GOT3 (cell line): ENCODE data around the gene CYB5RL.
"Not testable (repeated sequence)": the region's sequence is repeated elsewhere in the genome, so short reads cannot be mapped to it uniquely, and the experiment has no call there.

ENCODE experiments used
- DNase-seq: peaks from one replicate; lab custom pipeline; 2025; ENCODE audit warnings: mixed read lengths; lab: John Stamatoyannopoulos, UW

Gene CYB5RL

GRCh38 chr1:54199765-54200518, at the start of gene CYB5RL, which contains the start of gene MRPL37:
Gene CYB5RL (minus strand): TSS chr1:54200030. CDS start chr1:54195616, 4,414 bp downstream.
Gene MRPL37 (plus strand): TSS chr1:54200167. CDS start chr1:54200244, 77 bp downstream.
- DNase-seq = peak; percentile 65

- no peak for DNase-seq
Measured at GRCh38 chr1:54248966-54249365, 49.1 kb upstream of the CYB5RL start.

GRCh38 chr1:54247863-54248515, 48.2 kb upstream of the CYB5RL start:
- no peak for DNase-seq

- DNase-seq = no peak
Measured at GRCh38 chr1:54246116-54246721, 46.4 kb upstream of the CYB5RL start.

- DNase-seq = no peak
Measured at GRCh38 chr1:54245501-54245900, 45.7 kb upstream of the CYB5RL start.

- DNase-seq = no peak
Measured at GRCh38 chr1:54244655-54245054, 44.8 kb upstream of the CYB5RL start.

- no peak for DNase-seq
Measured at GRCh38 chr1:54243022-54243421, 43.2 kb upstream of the CYB5RL start.

GRCh38 chr1:54241364-54241763, 41.5 kb upstream of the CYB5RL start:
- DNase-seq = no peak

GRCh38 chr1:54240741-54241335, 41.0 kb upstream of the CYB5RL start:
- DNase-seq = no peak

GRCh38 chr1:54239631-54240031, 39.8 kb upstream of the CYB5RL start:
- no peak for DNase-seq

GRCh38 chr1:54239035-54239383, 39.2 kb upstream of the CYB5RL start:
- DNase-seq = no peak

GRCh38 chr1:54238353-54239034, 38.7 kb upstream of the CYB5RL start:
- DNase-seq = no peak

- no peak for DNase-seq
Measured at GRCh38 chr1:54237586-54237985, 37.8 kb upstream of the CYB5RL start.

GRCh38 chr1:54234284-54234683, 34.5 kb upstream of the CYB5RL start:
- no peak for DNase-seq

GRCh38 chr1:54233196-54233595, 33.4 kb upstream of the CYB5RL start:
- DNase-seq = not testable (repeated sequence)

- no peak for DNase-seq
Measured at GRCh38 chr1:54230507-54231339, 30.9 kb upstream of the CYB5RL start.

GRCh38 chr1:54229281-54229891, 29.6 kb upstream of the CYB5RL start:
- DNase-seq = no peak

GRCh38 chr1:54228638-54229079, 28.8 kb upstream of the CYB5RL start:
- DNase-seq = no peak

GRCh38 chr1:54227891-54228310, 28.1 kb upstream of the CYB5RL start:
- DNase-seq = no peak

- no peak for DNase-seq
Measured at GRCh38 chr1:54227091-54227602, 27.3 kb upstream of the CYB5RL start.
